ENCODE measurements around the gene HPX. TPM values are rescaled to one million over a fixed set of nuclear protein-coding genes. Genes with fewer than 3 reads are reported as not detected.

Gene HPX
- polyA plus RNA-seq, 3 donors, result 0.40 TPM; not detected in 2

- Histone ChIP-seq H3K27me3 (ENCODE audit: control insufficient read depth in 2 of 2, insufficient read depth in 2 of 2, low read length in 2 of 2) (no peaks in the 10 kb centered on the region), H3K9me3 (replicated peaks in 1 of 2; ENCODE audit: control insufficient read depth in 1 of 2, insufficient read depth in 1 of 2, low read length in 2 of 2) (no peaks in the 10 kb centered on the region), H3K79me2 (ENCODE audit: insufficient read depth, low read length) (no peaks in the 10 kb centered on the region), H3K36me3 (replicated peaks in 1 of 2; ENCODE audit: control insufficient read depth in 1 of 2, insufficient read depth in 2 of 2, low read length in 2 of 2) (no peaks in the 10 kb centered on the region), H2AFZ (ENCODE audit: insufficient read depth, low read depth, low read length, poor library complexity, severe bottlenecking) (no peak overlapping the region), H3K27ac (ENCODE audit: low read depth in 1 of 2, low read length in 2 of 2) (no peak overlapping the region), H3K4me2 (replicated peaks; ENCODE audit: extremely low read depth, low read length, poor library complexity, severe bottlenecking) (no peak overlapping the region), H3K9ac (ENCODE audit: insufficient read depth, low read length, poor library complexity, severe bottlenecking) (no peak overlapping the region), H3K4me3 (replicated peaks in 1 of 3; ENCODE audit: low read depth in 2 of 3, low read length in 3 of 3) (no peak overlapping the region), H4K20me1 (ENCODE audit: insufficient read depth, low read length) (no peaks in the 10 kb centered on the region), H3K4me1 (ENCODE audit: control insufficient read depth in 1 of 2, insufficient read depth in 2 of 2, low read length in 2 of 2) (peaks cover 6 to 9% of the 10 kb centered on the region in 2 donors)
- intact Hi-C loops (cut with micrococcal nuclease), result no loop called here
- H3K4me1 Mint-ChIP-seq, result peaks cover 11% of the 10 kb centered on the region
- no peaks in the 10 kb centered on the region for H3K9me3 Mint-ChIP-seq
- no peak for DNase-seq
- H3K27ac Mint-ChIP-seq, result peak overlapping the region in 1 of 7 donors; percentile 60
- WGBS (ENCODE audit: insufficient coverage), result 96% methylated on average over 12 of the region's 13 CpGs
- peaks cover 0 to 7% (median 1%) of the 10 kb centered on the region in 3 donors for H3K27me3 Mint-ChIP-seq (ENCODE audit: low read depth in 3 of 3)
- H3K36me3 Mint-ChIP-seq, result no peaks in the 10 kb centered on the region
- H3K4me3 Mint-ChIP-seq, result no peak overlapping the region
- TF ChIP-seq CTCF (IDR thresholded peaks at IDR 0.05), result no peak
These were observed 35.6 kb downstream of the HPX start for GRCh38 chr11:6405052-6405667.

DNA sequence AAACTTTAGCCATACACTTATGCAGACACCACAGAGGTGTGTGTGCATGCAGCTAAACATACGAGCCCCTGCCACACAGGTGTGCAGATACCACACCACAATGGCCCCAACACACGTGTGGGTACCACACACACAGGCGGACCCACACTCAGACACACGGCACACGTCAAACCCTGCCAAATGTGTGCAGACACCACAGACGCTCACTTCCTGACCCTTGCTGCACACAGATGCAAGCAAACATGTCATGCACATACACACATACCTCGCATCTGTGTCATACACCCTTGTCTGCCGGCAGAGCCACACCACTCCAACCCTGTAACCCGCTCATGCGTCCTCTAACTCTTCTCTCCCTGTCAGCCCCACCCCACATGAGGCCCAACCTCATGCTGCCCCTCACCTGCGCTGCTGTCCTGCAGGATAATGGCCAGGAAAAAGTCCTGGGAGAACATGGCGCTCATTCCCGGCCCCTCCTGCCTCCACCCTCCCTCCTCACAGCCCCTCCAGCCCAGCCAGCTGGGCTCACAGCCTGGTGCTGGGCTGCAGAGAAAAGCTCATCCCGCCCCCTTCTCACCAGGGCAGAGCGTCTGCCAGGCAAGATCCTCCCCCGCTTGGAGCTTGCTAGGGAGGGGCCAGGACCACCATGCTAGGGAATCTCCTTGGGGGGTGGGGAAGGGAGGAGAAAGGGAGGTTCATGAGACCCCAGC, 36.3 kb downstream of the HPX start:
- Mint-ChIP-seq H3K36me3 (no peaks in the 10 kb centered on the region), H3K4me3 (no peak overlapping the region), H3K9me3 (no peaks in the 10 kb centered on the region), H3K27me3 (ENCODE audit: low read depth in 3 of 3) (peaks cover 0 to 7% (median 0%) of the 10 kb centered on the region in 3 donors), H3K4me1 (peaks cover 11% of the 10 kb centered on the region), H3K27ac (peak overlapping the region in 1 of 7 donors; percentile 60)
- Histone ChIP-seq H4K20me1 (ENCODE audit: insufficient read depth, low read length) (no peaks in the 10 kb centered on the region), H3K27ac (ENCODE audit: low read depth in 1 of 2, low read length in 2 of 2) (no peak overlapping the region), H3K9ac (ENCODE audit: insufficient read depth, low read length, poor library complexity, severe bottlenecking) (no peak overlapping the region), H3K4me1 (ENCODE audit: control insufficient read depth in 1 of 2, insufficient read depth in 2 of 2, low read length in 2 of 2) (peaks cover 6 to 9% of the 10 kb centered on the region in 2 donors), H3K4me2 (replicated peaks; ENCODE audit: extremely low read depth, low read length, poor library complexity, severe bottlenecking) (no peak overlapping the region), H2AFZ (ENCODE audit: insufficient read depth, low read depth, low read length, poor library complexity, severe bottlenecking) (no peak overlapping the region), H3K27me3 (ENCODE audit: control insufficient read depth in 2 of 2, insufficient read depth in 2 of 2, low read length in 2 of 2) (no peaks in the 10 kb centered on the region), H3K4me3 (replicated peaks in 1 of 3; ENCODE audit: low read depth in 2 of 3, low read length in 3 of 3) (no peak overlapping the region), H3K79me2 (ENCODE audit: insufficient read depth, low read length) (no peaks in the 10 kb centered on the region), H3K9me3 (replicated peaks in 1 of 2; ENCODE audit: control insufficient read depth in 1 of 2, insufficient read depth in 1 of 2, low read length in 2 of 2) (no peaks in the 10 kb centered on the region), H3K36me3 (replicated peaks in 1 of 2; ENCODE audit: control insufficient read depth in 1 of 2, insufficient read depth in 2 of 2, low read length in 2 of 2) (no peaks in the 10 kb centered on the region)
- whole genome bisulfite sequencing (ENCODE audit: insufficient coverage), result 94% methylated on average over 13 of the region's 16 CpGs
- intact Hi-C loops (cut with micrococcal nuclease), result no loop called here
- TF ChIP-seq CTCF (IDR thresholded peaks at IDR 0.05), result no peak
- DNase-seq, result no peak

All from CD14-positive monocyte (primary cell).